Measurements from ENCODE around the gene CHRNA3.
"Not testable (repeated sequence)": the region's sequence is repeated elsewhere in the genome, so short reads cannot be mapped to it uniquely, and the experiment has no call there.

The CHRNA3 gene

DNA sequence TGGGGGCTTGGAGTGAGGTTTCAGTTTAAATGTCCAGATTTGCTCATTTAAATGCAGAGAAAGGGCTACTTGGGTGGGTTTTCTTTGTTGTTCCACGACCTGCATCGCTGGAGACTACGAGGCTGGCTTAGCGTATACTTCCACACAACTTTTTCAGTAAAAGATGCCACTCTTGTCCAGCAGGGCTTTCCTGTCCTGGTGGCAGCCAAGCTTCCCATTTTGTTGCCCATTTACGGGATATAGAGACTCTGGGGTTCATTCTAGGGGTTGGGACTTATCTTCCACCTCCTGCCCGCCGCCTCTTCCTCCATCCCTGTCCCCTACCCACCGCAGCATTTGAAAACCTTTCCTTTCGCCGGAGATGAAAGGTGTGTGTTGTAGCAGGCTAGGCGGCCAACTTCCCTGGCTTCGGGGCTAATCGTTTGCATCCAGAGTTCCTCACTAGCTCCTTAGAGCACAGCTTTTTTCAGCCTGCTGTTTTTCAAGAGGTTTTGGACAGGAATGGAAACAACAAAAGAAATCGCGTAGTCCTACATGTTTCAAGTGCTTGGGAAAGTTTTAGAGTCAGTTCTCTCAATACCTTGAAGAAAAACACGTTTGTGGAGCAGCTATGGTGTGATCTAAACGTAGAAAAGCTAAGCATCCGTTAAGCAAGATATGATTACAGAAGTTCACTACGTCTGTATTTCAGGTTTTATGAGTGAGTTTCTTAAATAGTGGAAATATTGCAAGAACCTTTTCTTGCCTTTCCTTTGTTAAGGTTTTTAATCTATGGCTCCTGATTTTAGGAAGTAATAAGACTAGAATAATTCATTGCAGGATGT lies 54.6 kb downstream of the CHRNA3 start:
- Mint-ChIP-seq H3K27me3 (peaks cover 37% of the 10 kb centered on the region), H3K27ac (peak overlapping the region; percentile 57), H3K4me3 (peak overlapping the region; percentile 84), H3K4me1 (ENCODE audit: low read depth) (peaks cover 26% of the 10 kb centered on the region), H3K9me3 (no peaks in the 10 kb centered on the region), H3K36me3 (ENCODE audit: low read depth) (no peaks in the 10 kb centered on the region)
- no peak for DNase-seq

DNA sequence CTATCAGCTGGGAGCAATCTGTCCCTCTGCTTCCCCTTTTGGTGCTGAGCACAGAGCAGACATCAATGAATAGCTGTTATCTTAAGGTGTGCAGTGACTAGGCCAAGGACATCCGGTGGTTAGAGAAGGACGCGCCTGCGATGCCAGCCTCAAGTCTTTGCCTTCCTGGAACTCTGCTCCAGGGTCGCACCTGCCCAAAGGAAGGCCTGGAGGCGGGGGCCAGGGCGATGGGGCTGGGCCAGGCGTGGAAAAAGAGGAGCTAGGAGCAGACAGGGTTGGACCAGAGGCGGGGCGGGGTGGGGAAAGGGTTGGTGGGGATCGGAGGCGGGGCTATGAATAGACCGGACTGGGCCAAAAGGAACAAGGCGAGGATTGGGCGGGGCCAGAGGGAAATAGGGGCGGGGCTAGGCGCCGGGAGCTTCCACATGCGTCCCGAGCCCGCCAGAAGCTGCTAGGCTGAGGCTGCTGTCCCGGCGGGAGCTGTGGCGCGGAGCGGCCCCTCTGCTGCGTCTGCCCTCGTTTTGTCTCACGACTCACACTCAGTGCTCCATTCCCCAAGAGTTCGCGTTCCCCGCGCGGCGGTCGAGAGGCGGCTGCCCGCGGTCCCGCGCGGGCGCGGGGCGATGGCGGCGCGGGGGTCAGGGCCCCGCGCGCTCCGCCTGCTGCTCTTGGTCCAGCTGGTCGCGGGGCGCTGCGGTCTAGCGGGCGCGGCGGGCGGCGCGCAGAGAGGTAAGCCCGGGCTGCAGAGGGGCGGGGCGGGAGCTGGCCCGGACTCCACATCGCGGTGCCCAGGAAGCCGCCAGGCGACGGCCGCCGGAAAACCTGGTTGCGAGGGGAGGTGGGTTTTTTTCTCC lies 55.5 kb downstream of the CHRNA3 start, which contains the start of gene CHRNA5:
Gene CHRNA5 (plus strand): TSS at position 424 of the 854 bp plus-strand sequence. CDS start 200 bp downstream, at position 624.
- Mint-ChIP-seq H3K27ac (peak within 1 kb of the TSS; percentile 61), H3K9me3 (no peaks in the 10 kb centered on the region), H3K36me3 (ENCODE audit: low read depth) (no peaks in the 10 kb centered on the region), H3K4me3 (peak within 1 kb of the TSS; percentile 84), H3K27me3 (peaks cover 32% of the 10 kb centered on the region), H3K4me1 (ENCODE audit: low read depth) (peaks cover 26% of the 10 kb centered on the region)
- peak; percentile 87 for DNase-seq

DNA sequence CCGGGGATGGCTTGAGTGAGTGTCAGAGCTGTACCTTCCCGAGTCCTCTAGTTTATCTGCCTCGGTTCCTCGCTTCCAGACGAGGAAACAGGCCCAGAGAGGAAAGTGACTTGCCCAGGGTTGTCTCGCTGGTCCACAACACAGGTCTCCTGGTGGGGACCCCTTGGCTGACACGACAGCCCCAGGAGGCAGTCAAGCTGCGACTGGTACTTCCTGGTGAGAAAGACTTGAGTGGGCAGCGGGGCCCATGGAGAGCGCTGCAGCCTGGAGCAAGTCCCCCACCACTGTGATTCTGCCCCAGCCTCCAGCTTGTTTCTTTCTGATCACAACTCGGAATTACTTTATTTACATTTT lies 56.1 kb downstream of the CHRNA3 start:
- H3K4me3 Mint-ChIP-seq: peak overlapping the region; percentile 84
- H3K9me3 Mint-ChIP-seq: no peaks in the 10 kb centered on the region
- H3K36me3 Mint-ChIP-seq (ENCODE audit: low read depth): no peaks in the 10 kb centered on the region
- DNase-seq: peak; percentile 34
- H3K4me1 Mint-ChIP-seq (ENCODE audit: low read depth): peaks cover 26% of the 10 kb centered on the region
- peak overlapping the region; percentile 52 for H3K27ac Mint-ChIP-seq
- peaks cover 32% of the 10 kb centered on the region for H3K27me3 Mint-ChIP-seq

DNA sequence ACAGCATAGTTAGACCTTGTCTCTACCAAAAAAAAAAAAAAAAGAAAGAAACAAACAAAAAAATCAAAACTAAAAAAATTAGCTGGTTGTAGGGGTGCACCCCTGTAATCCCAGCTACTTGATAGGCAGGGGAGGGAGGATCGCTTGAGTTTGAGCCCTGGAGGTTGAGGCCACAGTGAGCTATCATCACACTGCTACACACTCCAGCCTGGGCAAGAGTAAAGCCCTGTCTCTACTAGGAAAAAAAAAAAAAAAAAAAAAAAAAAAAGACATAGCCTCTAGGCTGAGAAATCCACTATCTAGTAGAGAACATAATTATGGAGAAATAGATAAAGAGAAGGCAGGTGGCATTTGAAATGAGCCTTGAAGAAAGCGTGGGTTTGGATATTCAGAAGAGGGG lies 57.7 kb downstream of the CHRNA3 start:
- no peak for DNase-seq
- H3K4me1 Mint-ChIP-seq (ENCODE audit: low read depth): peaks cover 23% of the 10 kb centered on the region
- H3K9me3 Mint-ChIP-seq: no peaks in the 10 kb centered on the region
- H3K36me3 Mint-ChIP-seq (ENCODE audit: low read depth): no peaks in the 10 kb centered on the region
- H3K27ac Mint-ChIP-seq: no peak overlapping the region
- no peak overlapping the region for H3K4me3 Mint-ChIP-seq
- peaks cover 33% of the 10 kb centered on the region for H3K27me3 Mint-ChIP-seq

DNA sequence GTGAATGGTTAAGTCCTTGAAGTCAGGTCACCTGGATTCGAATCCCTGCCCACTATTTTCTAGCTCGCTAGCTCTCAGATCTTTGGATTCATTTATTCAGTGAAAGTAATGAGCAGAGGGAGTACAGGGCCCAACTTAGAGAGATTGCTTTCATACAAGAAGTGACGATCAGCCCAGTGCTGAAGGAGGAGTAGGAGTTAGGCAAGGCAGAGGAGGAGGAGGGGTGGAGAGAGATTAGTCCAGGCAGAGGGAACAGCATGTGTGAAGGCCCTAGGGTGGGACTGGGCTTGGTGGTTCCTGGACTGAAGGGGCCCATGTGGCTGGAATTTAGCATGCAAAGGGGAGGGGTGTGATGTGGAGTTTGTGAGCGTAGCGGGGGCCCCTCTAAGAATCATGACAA lies 59.3 kb downstream of the CHRNA3 start:
- H3K27ac Mint-ChIP-seq: no peak overlapping the region
- no peak overlapping the region for H3K4me3 Mint-ChIP-seq
- H3K4me1 Mint-ChIP-seq (ENCODE audit: low read depth): peaks cover 14% of the 10 kb centered on the region
- no peaks in the 10 kb centered on the region for H3K36me3 Mint-ChIP-seq (ENCODE audit: low read depth)
- no peak for DNase-seq
- peaks cover 23% of the 10 kb centered on the region for H3K27me3 Mint-ChIP-seq
- no peaks in the 10 kb centered on the region for H3K9me3 Mint-ChIP-seq

DNA sequence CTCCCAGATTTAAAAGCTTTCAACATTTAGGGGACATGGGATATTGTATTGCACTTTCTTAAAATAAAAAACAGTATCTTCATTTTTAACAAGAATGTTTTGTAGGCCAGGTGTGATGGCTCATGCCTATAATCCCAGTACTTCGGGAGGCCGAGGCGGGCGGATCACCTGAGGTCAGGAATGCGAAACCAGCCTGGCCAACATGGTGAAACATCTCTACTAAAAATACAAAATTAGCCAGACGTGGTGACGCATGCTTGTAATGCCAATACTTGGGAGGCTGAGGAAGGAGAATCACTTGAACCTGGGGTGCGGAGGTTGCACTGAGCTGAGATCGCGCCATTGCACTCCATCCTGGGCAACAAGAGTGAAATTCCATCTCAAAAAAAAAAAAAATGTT lies 60.6 kb downstream of the CHRNA3 start:
- not testable (repeated sequence) for H3K4me1 Mint-ChIP-seq (ENCODE audit: low read depth); DNase-seq; H3K36me3 Mint-ChIP-seq (ENCODE audit: low read depth); H3K27ac Mint-ChIP-seq; H3K4me3 Mint-ChIP-seq; H3K9me3 Mint-ChIP-seq
- H3K27me3 Mint-ChIP-seq: peaks cover 15% of the 10 kb centered on the region

DNA sequence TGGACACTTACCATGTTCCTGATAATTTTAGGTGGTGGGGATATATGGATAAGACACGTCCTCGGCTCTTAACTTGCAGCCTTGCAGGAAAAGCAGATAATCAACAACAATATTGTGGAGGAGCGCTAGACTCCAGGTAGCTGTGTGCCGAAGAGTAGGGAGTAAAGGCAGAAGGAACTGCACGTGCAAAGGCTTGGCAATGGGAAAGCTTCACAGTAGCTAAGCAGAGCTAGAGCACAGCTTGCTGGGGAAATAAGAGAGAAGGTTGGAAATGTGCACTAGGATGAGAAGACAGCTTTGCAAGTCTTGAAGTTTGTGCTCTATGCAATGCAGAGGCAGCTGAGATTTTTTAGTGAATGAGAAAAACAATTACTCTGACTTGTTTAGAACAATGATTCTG lies 68.2 kb downstream of the CHRNA3 start:
- peaks cover 39% of the 10 kb centered on the region for H3K36me3 Mint-ChIP-seq (ENCODE audit: low read depth)
- no peak overlapping the region for H3K4me3 Mint-ChIP-seq
- no peaks in the 10 kb centered on the region for H3K27me3 Mint-ChIP-seq
- no peak overlapping the region for H3K27ac Mint-ChIP-seq
- DNase-seq: no peak
- no peaks in the 10 kb centered on the region for H3K9me3 Mint-ChIP-seq
- no peaks in the 10 kb centered on the region for H3K4me1 Mint-ChIP-seq (ENCODE audit: low read depth)

DNA sequence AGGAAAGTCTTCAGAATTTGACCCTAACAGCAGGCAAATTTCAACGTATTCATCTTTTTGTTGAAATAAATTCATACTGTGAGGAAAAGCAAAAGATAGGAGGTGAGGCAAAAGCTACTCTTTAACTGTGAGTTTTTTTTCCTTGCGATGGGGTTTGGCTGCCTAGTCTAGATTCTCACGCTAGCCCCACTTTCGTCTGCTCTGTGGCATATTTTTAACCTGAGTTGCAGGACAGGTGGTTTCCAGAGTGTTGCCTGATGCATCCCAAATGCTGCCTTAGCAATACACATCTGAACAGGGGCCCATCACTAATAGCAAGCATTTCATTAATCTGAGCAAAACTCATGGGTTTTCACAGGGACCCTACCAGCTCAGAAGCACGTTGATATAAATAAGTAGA lies 68.9 kb downstream of the CHRNA3 start:
- no peaks in the 10 kb centered on the region for H3K9me3 Mint-ChIP-seq

DNA sequence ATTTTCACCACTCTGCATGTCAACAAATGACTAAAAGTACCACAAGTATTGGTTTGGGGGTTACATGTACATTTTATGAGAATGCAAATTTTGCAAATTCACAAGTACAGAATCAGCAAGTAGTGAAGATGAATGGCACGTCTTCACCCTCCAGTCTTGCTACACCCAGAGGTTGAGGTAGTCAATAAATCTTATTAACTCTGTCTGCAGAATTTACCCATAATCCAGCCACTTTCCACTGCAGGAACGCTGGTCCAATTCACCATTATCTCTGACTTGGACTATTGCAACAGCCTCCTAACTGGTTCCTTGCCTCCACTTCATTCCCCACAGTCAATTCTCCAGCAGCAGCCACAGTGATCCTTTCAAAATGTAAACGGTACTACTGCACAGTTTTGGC lies 70.0 kb downstream of the CHRNA3 start:
- Mint-ChIP-seq H3K36me3 (ENCODE audit: low read depth) (peaks cover 57% of the 10 kb centered on the region), H3K4me1 (ENCODE audit: low read depth) (no peaks in the 10 kb centered on the region), H3K4me3 (no peak overlapping the region), H3K27me3 (no peaks in the 10 kb centered on the region), H3K27ac (peak overlapping the region; percentile 30), H3K9me3 (no peaks in the 10 kb centered on the region)
- no peak for DNase-seq

More for the DNA sequence above, 68.9 kb downstream of the CHRNA3 start:
- no peak overlapping the region for H3K27ac Mint-ChIP-seq
- H3K36me3 Mint-ChIP-seq (ENCODE audit: low read depth): peaks cover 46% of the 10 kb centered on the region
- DNase-seq: no peak
- no peak overlapping the region for H3K4me3 Mint-ChIP-seq
- no peaks in the 10 kb centered on the region for H3K27me3 Mint-ChIP-seq
- H3K4me1 Mint-ChIP-seq (ENCODE audit: low read depth): no peaks in the 10 kb centered on the region

DNA sequence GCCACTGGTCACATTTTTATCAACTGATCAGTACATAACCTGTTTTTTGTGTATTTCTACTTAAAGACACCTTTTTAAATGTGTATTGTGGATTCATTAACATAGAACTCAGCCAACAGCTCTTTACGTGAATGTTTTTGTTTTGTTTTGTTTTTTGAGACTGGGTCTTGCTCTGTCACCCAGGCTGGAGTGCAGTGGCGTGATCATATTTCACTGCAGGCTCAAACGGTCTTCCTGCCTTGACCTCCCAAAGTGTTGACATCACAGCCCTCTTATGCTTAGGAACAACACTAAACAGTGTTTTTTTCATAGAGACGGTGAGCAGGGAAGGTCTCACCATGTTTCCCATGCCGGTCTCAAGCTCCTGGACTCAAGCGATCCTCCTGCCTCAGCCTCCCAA lies 70.6 kb downstream of the CHRNA3 start:
- DNase-seq: no peak
- peaks cover 63% of the 10 kb centered on the region for H3K36me3 Mint-ChIP-seq (ENCODE audit: low read depth)
- no peaks in the 10 kb centered on the region for H3K9me3 Mint-ChIP-seq
- no peaks in the 10 kb centered on the region for H3K27me3 Mint-ChIP-seq
- peak overlapping the region; percentile 58 for H3K27ac Mint-ChIP-seq
- no peak overlapping the region for H3K4me3 Mint-ChIP-seq
- H3K4me1 Mint-ChIP-seq (ENCODE audit: low read depth): peaks cover 4% of the 10 kb centered on the region

Measured in activated T-cell treated with anti-CD3 and anti-CD28 coated beads, Interleukin-2, amount 50 U/mL, for 24 hours (primary cell).